Measurements from ENCODE around the gene HK1. TPM values are rescaled to one million over a fixed set of nuclear protein-coding genes. Genes with fewer than 3 reads are reported as not detected.
A peak's percentile ranks its signal among the peaks of the same experiment; 100 is the strongest.
"Not testable (repeated sequence)": the region's sequence is repeated elsewhere in the genome, so short reads cannot be mapped to it uniquely, and the experiment has no call there.

Gene HK1
- total RNA-seq, 2 donors from 2014 or later = 75.6 to 103 TPM

- peak; percentile 7 for DNase-seq (ENCODE audit: low spot score)
- intact Hi-C loops (cut with DNase I) = loop anchor here in 1 of 2 donors (5.0 kb wide), 1 partner anchor 57 kb away; no protein-coding TSS in a partner anchor
Observed at GRCh38 chr10:69445041-69445440, 166.7 kb downstream of the HK1 start.

DNA sequence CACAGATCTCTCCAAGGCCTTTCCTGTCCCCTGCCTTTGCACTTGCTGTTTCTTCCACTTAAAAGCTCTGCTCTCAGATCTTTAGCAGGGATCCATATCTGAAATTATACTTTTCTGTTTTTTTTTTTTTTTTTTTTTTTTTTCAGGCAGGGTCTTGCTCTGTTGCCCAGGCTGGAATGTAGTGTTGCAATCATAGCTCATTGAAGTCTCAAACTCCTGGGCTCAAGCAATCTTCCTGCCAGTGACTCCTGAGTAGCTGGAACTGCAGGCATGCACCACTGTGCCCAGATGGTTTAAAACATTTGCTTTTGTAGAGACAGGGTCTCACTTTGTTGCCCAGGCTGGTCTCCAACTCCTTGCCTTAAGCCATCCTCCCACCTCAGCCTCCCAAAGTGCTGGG, 167.9 kb downstream of the HK1 start:
- intact Hi-C loops (cut with DNase I) = loop anchor here in 1 of 2 donors (5.0 kb wide), 1 partner anchor 56 kb away; no protein-coding TSS in a partner anchor
- peak; percentile 18 for DNase-seq (ENCODE audit: low spot score)

DNA sequence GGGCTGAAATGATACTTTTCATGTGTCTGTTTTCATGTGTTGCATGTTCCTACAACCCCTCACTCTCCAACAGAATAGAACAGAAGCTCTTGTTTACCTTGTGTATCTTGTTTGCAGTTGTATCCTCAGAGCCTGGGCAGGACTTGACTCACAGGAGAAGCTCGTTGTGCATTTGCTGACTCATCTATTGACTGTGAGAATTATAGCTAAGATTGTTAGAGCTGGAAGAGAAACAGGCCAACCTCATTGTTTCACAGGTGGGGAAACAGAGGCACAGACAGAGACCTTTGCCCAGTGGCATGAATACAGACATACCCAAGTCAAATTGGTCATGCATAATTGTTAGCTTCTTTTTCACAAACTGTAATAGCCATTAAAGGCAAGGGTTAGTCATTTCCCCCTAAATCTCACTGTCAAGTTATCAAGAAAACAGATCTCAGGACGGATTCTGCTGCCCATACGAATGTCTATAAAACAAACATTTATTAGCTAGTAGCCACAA, 168.4 kb downstream of the HK1 start:
- intact Hi-C loops (cut with DNase I) = loop anchor here in 1 of 2 donors (5.0 kb wide), 1 partner anchor 56 kb away; no protein-coding TSS in a partner anchor
- DNase-seq (ENCODE audit: low spot score) = no peak

DNA sequence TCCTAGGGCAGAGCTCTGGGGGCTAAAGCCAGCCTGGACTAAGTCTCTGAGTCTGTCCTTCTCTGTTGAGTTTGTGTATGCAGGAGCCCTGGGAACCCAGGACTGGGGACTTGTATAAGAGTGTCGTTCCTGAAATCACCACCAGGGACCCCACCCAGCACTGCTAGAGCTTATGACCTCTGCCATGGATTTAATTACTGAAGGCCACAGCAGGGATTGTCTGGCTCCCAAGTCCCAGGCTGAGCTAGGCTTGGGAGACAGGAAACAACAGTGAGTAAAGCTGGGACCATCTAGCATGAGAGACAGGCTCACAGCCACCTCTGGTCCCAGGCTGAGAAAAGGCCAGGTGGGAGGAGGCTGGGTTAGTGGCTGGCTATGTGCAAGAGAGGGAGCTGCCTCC, 171.5 kb downstream of the HK1 start:
- intact Hi-C loops (cut with DNase I) = loop anchor here in 1 of 2 donors (5.0 kb wide), 2 partner anchors 37 to 52 kb away; no protein-coding TSS in a partner anchor
- DNase-seq (ENCODE audit: low spot score) = no peak

DNA sequence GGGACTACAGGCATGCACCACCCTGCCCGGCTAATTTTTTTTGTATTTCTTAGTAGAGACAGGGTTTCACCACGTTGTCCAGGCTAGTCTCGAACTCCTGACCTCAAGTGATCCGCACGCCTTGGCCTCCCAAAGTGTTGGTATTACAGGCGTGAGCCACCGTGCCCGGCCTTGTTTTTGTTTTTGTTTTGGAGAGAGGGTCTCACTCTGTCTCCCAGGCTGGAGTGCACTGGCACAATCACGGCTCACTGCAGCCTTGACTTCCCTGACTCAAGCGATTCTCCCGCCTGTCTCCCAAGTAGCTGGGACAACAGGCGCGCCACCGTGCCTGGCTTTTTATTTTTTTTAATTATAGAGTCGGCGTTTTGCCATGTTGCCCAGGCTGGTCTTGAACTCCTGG, 172.1 kb downstream of the HK1 start:
- DNase-seq (ENCODE audit: low spot score) = not testable (repeated sequence)
- intact Hi-C loops (cut with DNase I) = loop anchor here in 1 of 2 donors (5.0 kb wide), 1 partner anchor 37 kb away; no protein-coding TSS in a partner anchor

GRCh38 chr10:69451209-69451783, 173.0 kb downstream of the HK1 start, which contains the start of gene TSPAN15:
Gene TSPAN15 (plus strand): TSS chr10:69451465. CDS start chr10:69451595, 130 bp downstream.
- DNase-seq (ENCODE audit: low spot score) = peak; percentile 95
- intact Hi-C loops (cut with DNase I) = loop anchor here in 1 of 2 donors (5.0 kb wide), 1 partner anchor 36 kb away; no protein-coding TSS in a partner anchor

Other genes with a start within 250 kb of the HK1 start
- 100 to 1,000 TPM; 138 to 144 TPM for gene SRGN, start 190.4 kb upstream of the HK1 start, total RNA-seq
- gene VPS26A, start 154.3 kb upstream of the HK1 start, total RNA-seq = 10 to 100 TPM; 44.2 to 58.2 TPM
- 10 to 100 TPM; 16.0 to 18.6 TPM for gene SUPV3L1, start 98.3 kb upstream of the HK1 start, total RNA-seq
- gene HKDC1, start 58.2 kb upstream of the HK1 start, total RNA-seq = under 1 TPM; 0.05 to 0.09 TPM
- gene TACR2, start 138.4 kb downstream of the HK1 start, total RNA-seq = 1 to 10 TPM in 1 of 2 donors, under 1 TPM in 1; 0.71 to 3.0 TPM
- gene TSPAN15, start 173.0 kb downstream of the HK1 start, total RNA-seq = 10 to 100 TPM; 44.6 to 45.6 TPM